Measurements from ENCODE around the gene CXXC1. TPM values are rescaled to one million over a fixed set of nuclear protein-coding genes. Genes with fewer than 3 reads are reported as not detected.

Gene CXXC1
- total RNA-seq = 35.9 and 45.0 TPM in 2 replicates

GRCh38 chr18:50287441-50288347 is at the start of gene CXXC1:
Gene CXXC1 (minus strand): TSS chr18:50287692. CDS start chr18:50287589, 103 bp downstream.

GRCh38 chr18:50281295-50281971 is 6.1 kb downstream of the CXXC1 start, which contains the start of gene MBD1:
Gene MBD1 (minus strand): TSS chr18:50281523. CDS start chr18:50279992, 1,531 bp downstream.

GRCh38 chr18:50266248-50266704 is 21.2 kb downstream of the CXXC1 start, which contains the start of gene CFAP53:
Gene CFAP53 (minus strand): TSS chr18:50266495. CDS start chr18:50266404, 91 bp downstream.

Other genes starting within 250 kb of the CXXC1 start
- gene MYO5B, start 92.5 kb downstream of the CXXC1 start, total RNA-seq = not detected in 2 replicates
- gene CFAP53, start 21.2 kb downstream of the CXXC1 start, total RNA-seq = 0.14 and 0.30 TPM in 2 replicates
- 62.7 and 79.3 TPM in 2 replicates for gene MBD1, start 6.2 kb downstream of the CXXC1 start, total RNA-seq
- gene SKA1, start 87.4 kb upstream of the CXXC1 start, total RNA-seq = 0.59 and 5.7 TPM in 2 replicates

Data from smooth muscle cell of the umbilical artery (primary cell).